Measurements from ENCODE around the gene CFAP58. TPM values are rescaled to one million over a fixed set of nuclear protein-coding genes. Genes with fewer than 3 reads are reported as not detected.
A peak's percentile ranks its signal among the peaks of the same experiment; 100 is the strongest.

The CFAP58 gene
- polyA plus RNA-seq, 3 donors = 0.16 TPM; not detected in 2

- Mint-ChIP-seq H3K27me3 (ENCODE audit: low read depth in 3 of 3) (peaks cover 0 to 3% (median 0%) of the 10 kb centered on the region in 3 donors), H3K27ac (peak overlapping the region; percentile 98 to 100 (median 99)), H3K4me3 (peak overlapping the region; percentile 52 to 57), H3K9me3 (peaks cover 0 to 2% (median 0%) of the 10 kb centered on the region in 7 donors), H3K36me3 (peaks cover 31 to 59% of the 10 kb centered on the region in 2 donors), H3K4me1 (peaks cover 100% of the 10 kb centered on the region)
- H4K20me1 ChIP-seq (ENCODE audit: insufficient read depth, low read length) = peaks cover 100% of the 10 kb centered on the region
- peak overlapping the region; percentile 86 to 91 for H3K27ac ChIP-seq (ENCODE audit: low read depth in 1 of 2, low read length in 2 of 2)
- intact Hi-C loops (cut with micrococcal nuclease) = loop anchor here (10.0 kb wide), 1 partner anchor 68 kb away; the partner anchor contains the start of gene GSTO1 (in 2 of the 2)
- H3K4me2 ChIP-seq (replicated peaks; ENCODE audit: extremely low read depth, low read length, poor library complexity, severe bottlenecking) = peak overlapping the region; percentile 72
- no peaks in the 10 kb centered on the region for H3K9me3 ChIP-seq (replicated peaks in 1 of 2; ENCODE audit: control insufficient read depth in 1 of 2, insufficient read depth in 1 of 2, low read length in 2 of 2)
- peak overlapping the region in 1 of 3 experiments; percentile 65 for H3K4me3 ChIP-seq (replicated peaks in 1 of 3; ENCODE audit: low read depth in 2 of 3, low read length in 3 of 3)
- H3K9ac ChIP-seq (ENCODE audit: insufficient read depth, low read length, poor library complexity, severe bottlenecking) = no peak overlapping the region
- DNase-seq = no peak
- no peak overlapping the region for H2AFZ ChIP-seq (ENCODE audit: insufficient read depth, low read depth, low read length, poor library complexity, severe bottlenecking)
- no peak for TF ChIP-seq CTCF (IDR thresholded peaks at IDR 0.05)
- H3K36me3 ChIP-seq (replicated peaks in 1 of 2; ENCODE audit: control insufficient read depth in 1 of 2, insufficient read depth in 2 of 2, low read length in 2 of 2) = peaks cover 0 to 6% of the 10 kb centered on the region in 2 donors
- no peaks in the 10 kb centered on the region for H3K27me3 ChIP-seq (ENCODE audit: control insufficient read depth in 2 of 2, insufficient read depth in 2 of 2, low read length in 2 of 2)
- 88% methylated on average over 1 of the region's 1 CpG for WGBS (ENCODE audit: insufficient coverage)
- H3K79me2 ChIP-seq (ENCODE audit: insufficient read depth, low read length) = peaks cover 100% of the 10 kb centered on the region
- H3K4me1 ChIP-seq (ENCODE audit: control insufficient read depth in 1 of 2, insufficient read depth in 2 of 2, low read length in 2 of 2) = peaks cover 97 to 100% of the 10 kb centered on the region in 2 donors
Observed at GRCh38 chr10:104323085-104323484, 30.5 kb upstream of the CFAP58 start.

- Histone ChIP-seq H3K9me3 (replicated peaks in 1 of 2; ENCODE audit: control insufficient read depth in 1 of 2, insufficient read depth in 1 of 2, low read length in 2 of 2) (no peaks in the 10 kb centered on the region), H3K79me2 (ENCODE audit: insufficient read depth, low read length) (peaks cover 100% of the 10 kb centered on the region), H3K4me3 (replicated peaks in 1 of 3; ENCODE audit: low read depth in 2 of 3, low read length in 3 of 3) (peak overlapping the region in 1 of 3 experiments; percentile 65), H3K27me3 (ENCODE audit: control insufficient read depth in 2 of 2, insufficient read depth in 2 of 2, low read length in 2 of 2) (no peaks in the 10 kb centered on the region), H3K4me2 (replicated peaks; ENCODE audit: extremely low read depth, low read length, poor library complexity, severe bottlenecking) (peak overlapping the region; percentile 72), H3K36me3 (replicated peaks in 1 of 2; ENCODE audit: control insufficient read depth in 1 of 2, insufficient read depth in 2 of 2, low read length in 2 of 2) (no peaks in the 10 kb centered on the region), H3K27ac (ENCODE audit: low read depth in 1 of 2, low read length in 2 of 2) (peak overlapping the region; percentile 86 to 91), H2AFZ (ENCODE audit: insufficient read depth, low read depth, low read length, poor library complexity, severe bottlenecking) (no peak overlapping the region), H4K20me1 (ENCODE audit: insufficient read depth, low read length) (peaks cover 100% of the 10 kb centered on the region), H3K4me1 (ENCODE audit: control insufficient read depth in 1 of 2, insufficient read depth in 2 of 2, low read length in 2 of 2) (peaks cover 100% of the 10 kb centered on the region in 2 donors), H3K9ac (ENCODE audit: insufficient read depth, low read length, poor library complexity, severe bottlenecking) (peak overlapping the region; percentile 52)
- Mint-ChIP-seq H3K27ac (peak overlapping the region; percentile 98 to 100 (median 99)), H3K4me1 (peaks cover 100% of the 10 kb centered on the region), H3K36me3 (peaks cover 31 to 57% of the 10 kb centered on the region in 2 donors), H3K27me3 (ENCODE audit: low read depth in 3 of 3) (peaks cover 0 to 3% (median 0%) of the 10 kb centered on the region in 3 donors), H3K4me3 (peak overlapping the region; percentile 63 to 86), H3K9me3 (peaks cover 0 to 2% (median 0%) of the 10 kb centered on the region in 7 donors)
- WGBS (ENCODE audit: insufficient coverage) = 31% methylated on average over 3 of the region's 4 CpGs
- TF ChIP-seq CTCF (IDR thresholded peaks at IDR 0.05) = no peak
- DNase-seq = peak; percentile 73 to 87 (median 81)
- intact Hi-C loops (cut with micrococcal nuclease) = loop anchor here (2.0 to 10.0 kb wide), 2 partner anchors 15 to 69 kb away; partner anchors contain the start of genes GSTO1 (in 2 of the 2) and ITPRIP (in 1 of the 2)
Observed at GRCh38 chr10:104323760-104324201, 29.9 kb upstream of the CFAP58 start.
